ENCODE results near the gene TMEM256.

Gene TMEM256

GRCh38 chr17:7406235-7406825 lies 2.4 kb upstream of the TMEM256 start:
- H3K4me3 ChIP-seq (replicated peaks; ENCODE audit: low read depth, low read length): no peak overlapping the region

GRCh38 chr17:7405350-7406234 lies 1.7 kb upstream of the TMEM256 start:
- no peak for DNase-seq (ENCODE audit: extremely low read depth, insufficient read length)
- no peak for TF ChIP-seq CTCF (IDR thresholded peaks at IDR 0.05; ENCODE audit: insufficient read depth, low read length, poor library complexity, severe bottlenecking)
- Histone ChIP-seq H3K36me3 (ENCODE audit: control insufficient read depth, insufficient read depth, low read length) (no peaks in the 10 kb centered on the region), H3K4me3 (replicated peaks; ENCODE audit: low read depth, low read length) (peak overlapping the region; percentile 93; the same call in 1 of the 2 replicates), H3K27me3 (replicated peaks; ENCODE audit: control insufficient read depth, insufficient read depth, low read length) (no peaks in the 10 kb centered on the region; the same call in none of the 2 replicates)

More at GRCh38 chr17:7406235-7406825, 2.4 kb upstream of the TMEM256 start:
- no peaks in the 10 kb centered on the region; the same call in none of the 2 replicates for H3K27me3 ChIP-seq (replicated peaks; ENCODE audit: control insufficient read depth, insufficient read depth, low read length)
- no peaks in the 10 kb centered on the region for H3K36me3 ChIP-seq (ENCODE audit: control insufficient read depth, insufficient read depth, low read length)
- TF ChIP-seq CTCF (IDR thresholded peaks at IDR 0.05; ENCODE audit: insufficient read depth, low read length, poor library complexity, severe bottlenecking): no peak
- no peak for DNase-seq (ENCODE audit: extremely low read depth, insufficient read length)

- Histone ChIP-seq H3K4me3 (replicated peaks; ENCODE audit: low read depth, low read length) (peak overlapping the region; percentile 93), H3K36me3 (ENCODE audit: control insufficient read depth, insufficient read depth, low read length) (no peaks in the 10 kb centered on the region), H3K27me3 (replicated peaks; ENCODE audit: control insufficient read depth, insufficient read depth, low read length) (no peaks in the 10 kb centered on the region; the same call in 1 of the 2 replicates)
- DNase-seq (ENCODE audit: extremely low read depth, insufficient read length): no peak
- TF ChIP-seq CTCF (IDR thresholded peaks at IDR 0.05; ENCODE audit: insufficient read depth, low read length, poor library complexity, severe bottlenecking): no peak
Measured at GRCh38 chr17:7404737-7405349, 946 bp upstream of the TMEM256 start.

GRCh38 chr17:7403727-7403976 lies 245 bp downstream of the TMEM256 start:
- DNase-seq (ENCODE audit: extremely low read depth, insufficient read length): no peak
- Histone ChIP-seq H3K36me3 (ENCODE audit: control insufficient read depth, insufficient read depth, low read length) (no peaks in the 10 kb centered on the region), H3K4me3 (replicated peaks; ENCODE audit: low read depth, low read length) (peak overlapping the region; percentile 93), H3K27me3 (replicated peaks; ENCODE audit: control insufficient read depth, insufficient read depth, low read length) (no peaks in the 10 kb centered on the region; the same call in 1 of the 2 replicates)
- TF ChIP-seq CTCF (IDR thresholded peaks at IDR 0.05; ENCODE audit: insufficient read depth, low read length, poor library complexity, severe bottlenecking): no peak

- no peak for TF ChIP-seq CTCF (IDR thresholded peaks at IDR 0.05; ENCODE audit: insufficient read depth, low read length, poor library complexity, severe bottlenecking)
- Histone ChIP-seq H3K27me3 (replicated peaks; ENCODE audit: control insufficient read depth, insufficient read depth, low read length) (no peaks in the 10 kb centered on the region; the same call in 1 of the 2 replicates), H3K36me3 (ENCODE audit: control insufficient read depth, insufficient read depth, low read length) (no peaks in the 10 kb centered on the region), H3K4me3 (replicated peaks; ENCODE audit: low read depth, low read length) (peak overlapping the region; percentile 93)
- no peak for DNase-seq (ENCODE audit: extremely low read depth, insufficient read length)
Measured at GRCh38 chr17:7403043-7403726, 712 bp downstream of the TMEM256 start.

All from GM06990 (cell line).